Neural progenitor cell (in vitro differentiated cells): ENCODE measurements around the gene CELF4. TPM values are rescaled to one million over a fixed set of nuclear protein-coding genes. Genes with fewer than 3 reads are reported as not detected.

Experiments
- DNase-seq: peaks from one replicate; pipeline ENCODE4 v3.0.0-alpha.2; 2016; ENCODE audit warnings: low spot score
- H2AFZ ChIP-seq: fragments of 200-600 bp; sonication (generic); replicated peaks from 2 replicates; pipeline ENCODE4 v1.6.1; 2016; ENCODE audit warnings: antibody characterized with exemption
- H3F3A ChIP-seq: fragments of 200-600 bp; sonication (generic); 2 replicates; pipeline ENCODE4 v1.6.1; 2016; ENCODE audit warnings: antibody characterized with exemption, low read depth
- H3K27ac ChIP-seq: fragments of 200-600 bp; sonication (generic); 2 replicates; pipeline ENCODE4 v1.5.1; 2016; ENCODE audit warnings: mild to moderate bottlenecking
- H3K27me3 ChIP-seq: fragments of 200-600 bp; sonication (generic); 2 replicates; pipeline ENCODE4 v1.6.1; 2016; ENCODE audit warnings: mild to moderate bottlenecking, moderate library complexity
- H3K36me3 ChIP-seq: fragments of 200-600 bp; sonication (generic); 2 replicates; pipeline ENCODE4 v1.5.1; 2016
- H3K4me1 ChIP-seq: fragments of 200-600 bp; sonication (generic); 2 replicates; pipeline ENCODE4 v1.6.1; 2016; ENCODE audit warnings: mixed run types
- H3K4me2 ChIP-seq: fragments of 200-600 bp; sonication (generic); 2 replicates; pipeline ENCODE4 v1.6.1; 2016
- H3K4me3 ChIP-seq: fragments of 200-600 bp; sonication (generic); 2 replicates; pipeline ENCODE4 v1.5.1; 2016
- H3K79me2 ChIP-seq: fragments of 200-600 bp; sonication (generic); 2 replicates; pipeline ENCODE4 v1.6.1; 2016; ENCODE audit warnings: low read depth
- H3K9ac ChIP-seq: fragments of 200-600 bp; sonication (generic); 2 replicates; pipeline ENCODE4 v1.6.1; 2016
- H3K9me3 ChIP-seq: fragments of 200-600 bp; sonication (generic); 2 replicates; pipeline ENCODE4 v1.5.1; 2016; ENCODE audit warnings: low read depth
- H4K20me1 ChIP-seq: fragments of 200-600 bp; sonication (generic); 2 replicates; pipeline ENCODE4 v1.6.1; 2016; ENCODE audit warnings: low read depth
- H3K27ac Mint-ChIP-seq: 3 replicates; pipeline ENCODE4 v1.8.0; 2021; ENCODE audit warnings: mixed read lengths
- H3K27me3 Mint-ChIP-seq: 2 replicates; pipeline ENCODE4 v1.8.0; 2022; ENCODE audit warnings: low read depth, mild to moderate bottlenecking, inconsistent platforms, moderate library complexity, mixed read lengths; ENCODE audit not compliant: insufficient read depth
- H3K36me3 Mint-ChIP-seq: 3 replicates; pipeline ENCODE4 v1.8.0; 2021; ENCODE audit warnings: mixed read lengths
- H3K4me1 Mint-ChIP-seq: 3 replicates; pipeline ENCODE4 v1.8.0; 2021; ENCODE audit warnings: mixed read lengths
- H3K4me3 Mint-ChIP-seq: 3 replicates; pipeline ENCODE4 v1.8.0; 2021; ENCODE audit warnings: mild to moderate bottlenecking, moderate library complexity, mixed read lengths
- H3K9me3 Mint-ChIP-seq: 3 replicates; pipeline ENCODE4 v1.8.0; 2020; ENCODE audit warnings: mixed read lengths
- EZH2 ChIP-seq: fragments of 200-600 bp; sonication (generic); IDR thresholded peaks from 2 replicates; pipeline ENCODE4 v1.6.1; 2017; ENCODE audit warnings: antibody characterized with exemption, mild to moderate bottlenecking, moderate library complexity
- EZH2phosphoT487 ChIP-seq: fragments of 200-600 bp; sonication (generic); IDR thresholded peaks from 2 replicates; pipeline ENCODE4 v1.6.1; 2017; ENCODE audit warnings: antibody characterized with exemption
- total RNA-seq: library from RNA; depleted of rRNA; stranded (reverse); fragments of >200 nt; gene quantifications from 2 replicates; pipeline ENCODE4 v1.2.3, GENCODE V29; 2015; ENCODE audit warnings: low replicate concordance
- TF ChIP-seq, protein P1 (sequence below): fragments of 200-600 bp; sonication (generic); IDR thresholded peaks from 2 replicates; pipeline ENCODE4 v1.5.1; 2017; ENCODE audit warnings: antibody characterized with exemption, mild to moderate bottlenecking

Gene CELF4
- total RNA-seq, 1 donor from 2014 or later, result 1.8 TPM

DNA sequence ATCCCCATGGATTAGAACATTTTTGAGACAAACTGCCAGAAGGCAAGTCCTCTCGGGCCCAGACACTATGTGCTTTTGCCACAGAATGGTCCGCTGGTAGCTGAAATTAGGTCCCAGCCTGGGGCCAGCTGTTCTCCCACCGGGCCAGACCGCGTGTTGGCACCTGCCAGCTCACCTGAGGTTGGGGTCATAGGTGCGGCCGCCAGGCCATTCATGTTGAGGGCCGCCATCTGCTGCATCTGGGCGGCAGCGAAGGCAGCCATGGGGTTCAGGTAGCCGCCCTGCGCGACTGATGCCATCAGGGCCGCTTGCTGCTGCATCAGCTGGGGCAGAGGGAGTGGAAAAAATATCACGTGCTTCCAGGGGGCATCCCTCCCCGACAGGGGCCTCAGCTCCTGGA lies 292.8 kb downstream of the CELF4 start:
- peaks cover 7% of the 10 kb centered on the region for H3K9me3 Mint-ChIP-seq
- Histone ChIP-seq H3K4me3 (no peak overlapping the region), H3K4me2 (no peak overlapping the region), H3K27ac (no peak overlapping the region), H3F3A (peaks cover 18% of the 10 kb centered on the region), H3K27me3 (peaks cover 11% of the 10 kb centered on the region), H3K36me3 (no peaks in the 10 kb centered on the region), H3K9me3 (no peaks in the 10 kb centered on the region), H3K9ac (no peak overlapping the region), H2AFZ (no peak overlapping the region), H3K4me1 (peaks cover 21% of the 10 kb centered on the region), H4K20me1 (peaks cover 12% of the 10 kb centered on the region), H3K79me2 (no peaks in the 10 kb centered on the region)
- TF ChIP-seq EZH2phosphoT487, result no peak
- TF ChIP-seq, protein P1, sequence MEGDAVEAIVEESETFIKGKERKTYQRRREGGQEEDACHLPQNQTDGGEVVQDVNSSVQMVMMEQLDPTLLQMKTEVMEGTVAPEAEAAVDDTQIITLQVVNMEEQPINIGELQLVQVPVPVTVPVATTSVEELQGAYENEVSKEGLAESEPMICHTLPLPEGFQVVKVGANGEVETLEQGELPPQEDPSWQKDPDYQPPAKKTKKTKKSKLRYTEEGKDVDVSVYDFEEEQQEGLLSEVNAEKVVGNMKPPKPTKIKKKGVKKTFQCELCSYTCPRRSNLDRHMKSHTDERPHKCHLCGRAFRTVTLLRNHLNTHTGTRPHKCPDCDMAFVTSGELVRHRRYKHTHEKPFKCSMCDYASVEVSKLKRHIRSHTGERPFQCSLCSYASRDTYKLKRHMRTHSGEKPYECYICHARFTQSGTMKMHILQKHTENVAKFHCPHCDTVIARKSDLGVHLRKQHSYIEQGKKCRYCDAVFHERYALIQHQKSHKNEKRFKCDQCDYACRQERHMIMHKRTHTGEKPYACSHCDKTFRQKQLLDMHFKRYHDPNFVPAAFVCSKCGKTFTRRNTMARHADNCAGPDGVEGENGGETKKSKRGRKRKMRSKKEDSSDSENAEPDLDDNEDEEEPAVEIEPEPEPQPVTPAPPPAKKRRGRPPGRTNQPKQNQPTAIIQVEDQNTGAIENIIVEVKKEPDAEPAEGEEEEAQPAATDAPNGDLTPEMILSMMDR, result no peak
- peaks cover 6% of the 10 kb centered on the region for H3K4me1 Mint-ChIP-seq
- DNase-seq, result no peak
- H3K4me3 Mint-ChIP-seq, result no peak overlapping the region
- no peak overlapping the region for H3K27ac Mint-ChIP-seq
- H3K27me3 Mint-ChIP-seq, result peaks cover 8% of the 10 kb centered on the region
- H3K36me3 Mint-ChIP-seq, result peaks cover 3% of the 10 kb centered on the region

DNA sequence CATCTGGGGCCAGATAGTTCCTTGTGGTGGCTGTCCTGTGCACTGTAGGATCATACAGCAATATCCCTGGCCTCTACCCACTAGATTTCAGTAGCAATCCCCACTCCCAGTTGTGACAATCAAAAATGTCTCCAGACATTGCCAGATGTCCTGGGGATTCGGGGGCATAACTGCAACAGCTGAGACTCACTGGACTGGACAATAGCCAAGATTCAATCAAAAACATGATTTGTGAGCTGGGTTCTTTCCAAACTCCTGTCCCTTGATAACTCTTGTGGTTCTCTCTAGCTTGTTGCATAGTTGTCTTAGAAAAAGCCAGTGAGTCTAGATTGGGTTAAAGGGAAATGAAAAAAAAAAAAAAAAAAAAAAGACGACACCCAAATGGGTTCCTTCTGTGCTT lies 293.4 kb downstream of the CELF4 start:
- Histone ChIP-seq H3K4me1 (peaks cover 15% of the 10 kb centered on the region), H3K9me3 (no peaks in the 10 kb centered on the region), H4K20me1 (peaks cover 12% of the 10 kb centered on the region), H3K4me3 (no peak overlapping the region), H3K9ac (no peak overlapping the region), H3K27ac (no peak overlapping the region), H2AFZ (no peak overlapping the region), H3K36me3 (no peaks in the 10 kb centered on the region), H3K4me2 (no peak overlapping the region), H3K79me2 (no peaks in the 10 kb centered on the region), H3K27me3 (peaks cover 18% of the 10 kb centered on the region), H3F3A (peaks cover 12% of the 10 kb centered on the region)
- Mint-ChIP-seq H3K4me3 (no peak overlapping the region), H3K4me1 (peaks cover 4% of the 10 kb centered on the region), H3K36me3 (peaks cover 3% of the 10 kb centered on the region), H3K27ac (no peak overlapping the region), H3K27me3 (peaks cover 10% of the 10 kb centered on the region), H3K9me3 (peaks cover 7% of the 10 kb centered on the region)
- TF ChIP-seq EZH2, result no peak
- TF ChIP-seq, protein P1, result no peak
- no peak for TF ChIP-seq EZH2phosphoT487
- no peak for DNase-seq

DNA sequence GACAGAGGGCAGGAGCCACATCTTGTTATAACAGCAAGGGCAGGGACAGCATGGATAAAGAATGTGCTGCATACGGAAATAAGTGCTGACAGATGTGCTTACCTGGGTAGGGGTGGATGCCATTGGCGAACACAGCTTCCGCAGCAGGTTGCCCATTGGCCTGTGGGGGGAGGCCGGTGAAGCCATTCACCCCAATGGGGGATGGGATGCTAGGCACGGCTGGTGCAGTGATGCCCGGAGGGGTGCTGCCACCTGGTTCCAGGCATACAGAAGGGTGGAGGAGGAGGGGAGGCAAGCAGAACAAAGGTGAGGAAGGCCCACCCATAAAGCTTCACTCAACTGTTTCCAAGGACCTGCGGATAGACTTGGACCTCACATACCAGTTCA lies 294.9 kb downstream of the CELF4 start:
- TF ChIP-seq, protein P1, result no peak
- TF ChIP-seq EZH2 (no peak), EZH2phosphoT487 (no peak)
- Histone ChIP-seq H3F3A (no peaks in the 10 kb centered on the region), H3K27ac (no peak overlapping the region), H3K9ac (no peak overlapping the region), H2AFZ (no peak overlapping the region), H3K4me3 (no peak overlapping the region), H3K4me2 (no peak overlapping the region), H3K4me1 (no peaks in the 10 kb centered on the region), H3K79me2 (no peaks in the 10 kb centered on the region), H3K27me3 (peaks cover 21% of the 10 kb centered on the region), H3K36me3 (no peaks in the 10 kb centered on the region), H3K9me3 (no peaks in the 10 kb centered on the region), H4K20me1 (peaks cover 16% of the 10 kb centered on the region)
- peaks cover 6% of the 10 kb centered on the region for H3K9me3 Mint-ChIP-seq
- peaks cover 2% of the 10 kb centered on the region for H3K4me1 Mint-ChIP-seq
- H3K27me3 Mint-ChIP-seq, result peaks cover 10% of the 10 kb centered on the region
- no peak for DNase-seq
- H3K36me3 Mint-ChIP-seq, result peaks cover 2% of the 10 kb centered on the region
- no peak overlapping the region for H3K4me3 Mint-ChIP-seq
- no peak overlapping the region for H3K27ac Mint-ChIP-seq
